ENCODE results near the gene EFHC1. TPM values are rescaled to one million over a fixed set of nuclear protein-coding genes. Genes with fewer than 3 reads are reported as not detected.

Gene EFHC1
- total RNA-seq, 1 experiment from 2014 or later = 13.2 TPM

GRCh38 chr6:52548353-52548713 lies 128.2 kb downstream of the EFHC1 start:
- H3K27me3 Mint-ChIP-seq (ENCODE audit: low read depth) = no peaks in the 10 kb centered on the region
- TF ChIP-seq CTCF (conservative IDR thresholded peaks at IDR 0.05) = no peak
- Histone ChIP-seq H3K23ac (ENCODE audit: insufficient read length, low read depth, low read length) (no peak overlapping the region), H3K9ac (ENCODE audit: extremely low read depth, insufficient read length, low read length) (no peak overlapping the region), H4K91ac (ENCODE audit: insufficient read length, low read depth, low read length) (no peak overlapping the region), H2AK5ac (ENCODE audit: insufficient read length, low read length) (no peak overlapping the region), H3T11ph (ENCODE audit: low read length) (no peak overlapping the region), H3K79me2 (ENCODE audit: insufficient read depth, low read length) (peaks cover 8% of the 10 kb centered on the region; the same call in 1 of the 2 replicates), H2BK15ac (ENCODE audit: low read depth, low read length) (no peak overlapping the region), H3K4me1 (ENCODE audit: insufficient read depth, low read length) (peaks cover 12% of the 10 kb centered on the region), H3K18ac (ENCODE audit: insufficient read length, low read depth, low read length) (no peak overlapping the region), H3K4ac (ENCODE audit: low read depth, low read length) (no peak overlapping the region), H3K56ac (ENCODE audit: insufficient read length, low read depth, low read length) (no peak overlapping the region), H2BK120ac (ENCODE audit: low read depth, low read length, poor library complexity, severe bottlenecking) (no peak overlapping the region), H3K4me2 (ENCODE audit: insufficient read depth, insufficient read length, low read length) (no peak overlapping the region), H4K5ac (ENCODE audit: insufficient read length, low read depth, low read length) (no peak overlapping the region), H2BK5ac (ENCODE audit: insufficient read length, low read length) (no peak overlapping the region), H3K27ac (ENCODE audit: insufficient read length, low read depth, low read length) (no peak overlapping the region), H2BK20ac (ENCODE audit: low read depth, low read length, poor library complexity, severe bottlenecking) (no peak overlapping the region), H4K20me1 (ENCODE audit: control insufficient read depth, insufficient read depth, insufficient read length) (no peaks in the 10 kb centered on the region), H3K9me3 (ENCODE audit: control insufficient read depth, low read depth, low read length) (no peaks in the 10 kb centered on the region), H3K14ac (ENCODE audit: insufficient read depth, low read length) (no peak overlapping the region), H2AFZ (ENCODE audit: low read length) (no peak overlapping the region), H3K27me3 (ENCODE audit: insufficient read depth, low read length) (no peaks in the 10 kb centered on the region), H3K23me2 (ENCODE audit: insufficient read length, low read depth, low read length, poor library complexity, severe bottlenecking) (no peaks in the 10 kb centered on the region), H4K8ac (replicated peaks; ENCODE audit: insufficient read length, low read depth, low read length) (no peak overlapping the region), H2BK12ac (ENCODE audit: insufficient read length, low read depth, low read length) (no peak overlapping the region), H3K79me1 (ENCODE audit: insufficient read depth, low read depth, low read length, poor library complexity, severe bottlenecking) (no peaks in the 10 kb centered on the region)
- no CpG with 5 or more reads among the region's 7 CpGs for WGBS (ENCODE audit: extremely low coverage, insufficient read length, low lambda C conversion rate)
- H3K27ac Mint-ChIP-seq = peak overlapping the region in 1 of 3 experiments; percentile 3; a peak in 3 of 7 replicates
- no peak for DNase-seq
- H3K9me3 Mint-ChIP-seq = no peaks in the 10 kb centered on the region
- no peak overlapping the region for H3K4me3 Mint-ChIP-seq
- H3K4me1 Mint-ChIP-seq = peaks cover 64 to 66% of the 10 kb centered on the region in 2 experiments
- H3K36me3 Mint-ChIP-seq (ENCODE audit: insufficient read depth in 1 of 3, low read depth in 3 of 3) = no peaks in the 10 kb centered on the region

Data from H9 (cell line).